ENCODE measurements around the gene ASMTL.

ASMTL gene

GRCh38 chrX:1397001-1397400 is 55.7 kb downstream of the ASMTL start:
- no peak for DNase-seq (ENCODE audit: extremely low read depth, low read depth)
- no peak for TF ChIP-seq CTCF (IDR thresholded peaks at IDR 0.05; ENCODE audit: low read depth, low read length)

GRCh38 chrX:1395646-1396216 is 57.0 kb downstream of the ASMTL start:
- no peak for DNase-seq (ENCODE audit: extremely low read depth, low read depth)
- no peak for TF ChIP-seq CTCF (IDR thresholded peaks at IDR 0.05; ENCODE audit: low read depth, low read length)

- TF ChIP-seq CTCF (IDR thresholded peaks at IDR 0.05; ENCODE audit: low read depth, low read length), result no peak
- DNase-seq (ENCODE audit: extremely low read depth, low read depth), result no peak
Observed at GRCh38 chrX:1394731-1395501, 57.8 kb downstream of the ASMTL start.

- no peak for TF ChIP-seq CTCF (IDR thresholded peaks at IDR 0.05; ENCODE audit: low read depth, low read length)
Observed at GRCh38 chrX:1393871-1394615, 58.7 kb downstream of the ASMTL start.

GRCh38 chrX:1392376-1393068 is 60.2 kb downstream of the ASMTL start:
- DNase-seq (ENCODE audit: extremely low read depth, low read depth), result peak; percentile 23
- TF ChIP-seq CTCF (IDR thresholded peaks at IDR 0.05; ENCODE audit: low read depth, low read length), result no peak

More at GRCh38 chrX:1393871-1394615, 58.7 kb downstream of the ASMTL start:
- no peak for DNase-seq (ENCODE audit: extremely low read depth, low read depth)

GRCh38 chrX:1391707-1392375 is 60.9 kb downstream of the ASMTL start, which contains the start of gene SLC25A6:
Gene SLC25A6, minus strand, starts transcription at chrX:1392113. Its CDS starts 104 bp downstream, at chrX:1392009.
- DNase-seq (ENCODE audit: extremely low read depth, low read depth), result peak; percentile 94
- no peak; the same call in 1 of the 2 replicates for TF ChIP-seq CTCF (IDR thresholded peaks at IDR 0.05; ENCODE audit: low read depth, low read length)

All from AG09319 (cell line).